ENCODE data around the gene CTNNAL1. TPM values are rescaled to one million over a fixed set of nuclear protein-coding genes. Genes with fewer than 3 reads are reported as not detected.

CTNNAL1 gene
- polyA plus RNA-seq, 1 donor (not counting 4 experiments of a cell fraction or from before 2014, with no cell fraction given): 112 TPM

GRCh38 chr9:109016132-109016531 is 2.8 kb upstream of the CTNNAL1 start:
- dilution Hi-C loops (cut with MboI; ENCODE audit: extremely low pct_ligation_motif_present, low sequenced_read_pairs): no loop called here
- peaks cover 8% of the 10 kb centered on the region for H3K79me2 ChIP-seq (ENCODE audit: control insufficient read depth, insufficient read depth, low read length)

GRCh38 chr9:109014608-109015280 is 1.4 kb upstream of the CTNNAL1 start:
- H4K20me1 ChIP-seq (ENCODE audit: control insufficient read depth, extremely low read depth, insufficient read depth, low read length): peaks cover 4% of the 10 kb centered on the region
- H3K79me2 ChIP-seq (ENCODE audit: control insufficient read depth, insufficient read depth, low read length): peaks cover 22% of the 10 kb centered on the region
- H3K9me1 ChIP-seq (ENCODE audit: control insufficient read depth, extremely low read depth, insufficient read depth, low read length): no peaks in the 10 kb centered on the region
- no peak for TF ChIP-seq EZH2 (IDR thresholded peaks at IDR 0.05; ENCODE audit: low read length)
- no peak overlapping the region for H2AFZ ChIP-seq (ENCODE audit: control insufficient read depth, low read length)
- no peaks in the 10 kb centered on the region for H3K27me3 ChIP-seq (ENCODE audit: control insufficient read depth, extremely low read depth, insufficient read depth, low read length)
- peak overlapping the region; percentile 83 for H3K27ac ChIP-seq (ENCODE audit: control insufficient read depth, insufficient read depth, low read length)
- no peaks in the 10 kb centered on the region for H3K9me3 ChIP-seq (ENCODE audit: control insufficient read depth, low read depth, low read length)
- H3K36me3 ChIP-seq (ENCODE audit: control insufficient read depth in 2 of 2, extremely low read depth in 1 of 2, insufficient read depth in 2 of 2, low read length in 2 of 2): peaks cover 2 to 8% of the 10 kb centered on the region in 2 experiments
- peak overlapping the region; percentile 93 for H3K4me2 ChIP-seq (ENCODE audit: control insufficient read depth, extremely low read depth, insufficient read depth, low read depth, low read length)
- dilution Hi-C loops (cut with MboI; ENCODE audit: extremely low pct_ligation_motif_present, low sequenced_read_pairs): no loop called here
- H3K9ac ChIP-seq (ENCODE audit: control insufficient read depth, extremely low read depth, insufficient read depth, low read length): peak overlapping the region; percentile 72
- no peak for FAIRE-seq
- H3K4me3 ChIP-seq (ENCODE audit: control insufficient read depth in 2 of 3, extremely low read depth in 1 of 3, insufficient read depth in 2 of 3, low read depth in 1 of 3, low read length in 3 of 3): no peak overlapping the region
- H3K4me1 ChIP-seq (ENCODE audit: control insufficient read depth, extremely low read depth, insufficient read depth, low read length): peaks cover 35% of the 10 kb centered on the region
- DNase-seq (ENCODE audit: low read depth, low spot score): no peak

More at GRCh38 chr9:109016132-109016531, 2.8 kb upstream of the CTNNAL1 start:
- no peak overlapping the region for H3K4me2 ChIP-seq (ENCODE audit: control insufficient read depth, extremely low read depth, insufficient read depth, low read depth, low read length)
- no peaks in the 10 kb centered on the region for H3K9me1 ChIP-seq (ENCODE audit: control insufficient read depth, extremely low read depth, insufficient read depth, low read length)
- no peak for FAIRE-seq
- TF ChIP-seq CTCF (optimal IDR thresholded peaks at IDR 0.05 in 1 of 3, IDR thresholded peaks at IDR 0.05 in 1 of 3, conservative IDR thresholded peaks at IDR 0.05 in 1 of 3; ENCODE audit: extremely low read depth in 1 of 3, insufficient read depth in 2 of 3, low read length in 3 of 3): no peak
- no peak for TF ChIP-seq EZH2 (IDR thresholded peaks at IDR 0.05; ENCODE audit: low read length)
- no peak overlapping the region for H3K9ac ChIP-seq (ENCODE audit: control insufficient read depth, extremely low read depth, insufficient read depth, low read length)
- no peak overlapping the region for H2AFZ ChIP-seq (ENCODE audit: control insufficient read depth, low read length)
- no peak overlapping the region for H3K4me3 ChIP-seq (ENCODE audit: control insufficient read depth in 2 of 3, extremely low read depth in 1 of 3, insufficient read depth in 2 of 3, low read depth in 1 of 3, low read length in 3 of 3)
- H3K27ac ChIP-seq (ENCODE audit: control insufficient read depth, insufficient read depth, low read length): no peak overlapping the region
- peaks cover 2 to 8% of the 10 kb centered on the region in 2 experiments for H3K36me3 ChIP-seq (ENCODE audit: control insufficient read depth in 2 of 2, extremely low read depth in 1 of 2, insufficient read depth in 2 of 2, low read length in 2 of 2)
- H3K9me3 ChIP-seq (ENCODE audit: control insufficient read depth, low read depth, low read length): no peaks in the 10 kb centered on the region
- H3K27me3 ChIP-seq (ENCODE audit: control insufficient read depth, extremely low read depth, insufficient read depth, low read length): no peaks in the 10 kb centered on the region
- H3K4me1 ChIP-seq (ENCODE audit: control insufficient read depth, extremely low read depth, insufficient read depth, low read length): peaks cover 34% of the 10 kb centered on the region
- H4K20me1 ChIP-seq (ENCODE audit: control insufficient read depth, extremely low read depth, insufficient read depth, low read length): peaks cover 4% of the 10 kb centered on the region
- DNase-seq (ENCODE audit: low read depth, low spot score): no peak
